T-helper 2 cell (primary cell): ENCODE measurements around the gene TSC22D1.

Experiments used
- DNase-seq, 5 experiments: peaks; one replicate each; pipeline versions ENCODE4 v3.0.0 to v3.0.0-alpha.2; 2012 to 2022

The TSC22D1 gene

DNA sequence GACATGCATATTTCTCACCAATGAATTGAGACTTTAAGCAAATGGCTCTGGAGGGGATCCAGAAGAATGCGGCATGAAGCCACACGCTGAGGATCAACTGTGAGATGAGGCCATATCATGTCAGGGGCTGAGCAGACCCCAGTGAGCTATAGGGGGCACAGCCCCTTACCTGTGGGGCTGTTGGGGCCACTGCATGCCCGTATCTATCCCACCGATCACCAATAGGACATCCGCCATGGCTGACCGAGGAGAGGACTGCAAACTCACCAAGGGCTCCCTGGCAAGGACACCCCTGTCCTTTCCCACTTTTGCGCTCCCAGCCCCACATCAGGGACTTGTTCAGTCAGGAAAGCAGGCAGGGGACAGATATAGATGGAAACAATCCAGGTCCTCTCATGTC lies 124.5 kb downstream of the TSC22D1 start:
- no peak for DNase-seq

DNA sequence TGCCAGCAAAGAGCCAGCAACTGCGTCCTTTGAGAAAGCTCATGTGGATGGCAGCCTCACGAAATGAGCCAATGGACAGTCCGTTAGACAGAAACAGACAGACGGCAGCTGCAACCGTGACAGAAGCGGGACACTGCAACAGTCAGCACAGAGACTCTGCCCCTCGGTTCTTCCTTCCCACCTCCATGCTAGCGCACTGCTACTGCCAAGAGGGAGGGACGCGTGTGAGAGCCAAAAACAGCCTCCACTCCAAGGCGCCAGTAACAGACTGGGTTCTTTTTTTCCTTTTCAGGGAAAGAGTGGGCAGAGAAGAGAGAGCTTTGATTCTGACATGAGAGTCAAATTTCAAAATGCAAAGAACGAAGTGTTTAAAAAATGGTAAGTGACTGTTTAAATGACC lies 125.0 kb downstream of the TSC22D1 start:
- DNase-seq, result no peak

- DNase-seq, result no peak
Measured at GRCh38 chr13:44449999-44450821, 125.9 kb downstream of the TSC22D1 start.

- no peak for DNase-seq
Measured at GRCh38 chr13:44448875-44449274, 127.3 kb downstream of the TSC22D1 start.

DNA sequence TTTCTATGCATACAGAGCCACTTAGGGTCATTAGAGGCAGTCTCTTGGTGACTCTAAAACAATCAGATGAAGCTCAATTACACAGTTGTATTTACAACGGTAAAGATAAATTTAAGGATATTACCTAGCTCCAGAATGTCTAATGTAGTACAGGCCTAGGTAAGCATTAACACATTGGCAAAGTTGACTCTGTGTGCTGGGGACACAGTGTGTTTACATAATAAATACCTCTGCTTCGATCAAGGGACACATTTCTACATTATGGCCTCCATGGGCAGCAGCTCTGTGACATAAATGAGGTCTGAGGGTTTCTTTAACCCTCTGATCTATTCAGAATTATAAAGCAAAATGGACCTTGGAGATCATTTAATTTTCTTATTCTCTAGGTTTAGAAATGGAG lies 127.8 kb downstream of the TSC22D1 start:
- DNase-seq, result no peak

DNA sequence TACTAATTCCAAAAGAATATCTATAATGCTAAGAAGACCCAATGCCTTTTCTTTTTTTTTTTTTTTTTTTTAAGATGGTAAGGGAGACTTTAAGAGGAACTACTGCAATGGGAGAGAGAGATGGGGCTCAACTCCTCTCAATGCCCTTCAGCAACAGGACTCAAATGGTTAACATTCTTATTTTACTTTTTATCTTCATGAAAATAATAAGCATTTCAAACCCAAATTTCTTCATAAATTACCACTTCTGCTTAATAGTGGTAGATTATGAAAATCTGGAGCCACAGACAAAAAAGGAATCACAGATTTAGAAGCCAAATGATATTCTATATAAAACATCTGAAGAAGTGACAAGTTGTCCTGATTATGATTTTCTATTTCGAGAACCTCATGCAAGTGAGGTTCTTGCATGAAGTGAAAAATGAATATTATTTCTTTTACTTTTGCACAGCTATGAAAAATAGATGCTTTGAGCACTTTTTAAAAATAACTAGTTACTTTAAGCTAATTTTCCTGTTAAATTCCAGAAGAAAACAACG lies 128.3 kb downstream of the TSC22D1 start:
- DNase-seq, result no peak

GRCh38 chr13:44440046-44440608 lies 136.0 kb downstream of the TSC22D1 start:
- DNase-seq, result no peak

DNA sequence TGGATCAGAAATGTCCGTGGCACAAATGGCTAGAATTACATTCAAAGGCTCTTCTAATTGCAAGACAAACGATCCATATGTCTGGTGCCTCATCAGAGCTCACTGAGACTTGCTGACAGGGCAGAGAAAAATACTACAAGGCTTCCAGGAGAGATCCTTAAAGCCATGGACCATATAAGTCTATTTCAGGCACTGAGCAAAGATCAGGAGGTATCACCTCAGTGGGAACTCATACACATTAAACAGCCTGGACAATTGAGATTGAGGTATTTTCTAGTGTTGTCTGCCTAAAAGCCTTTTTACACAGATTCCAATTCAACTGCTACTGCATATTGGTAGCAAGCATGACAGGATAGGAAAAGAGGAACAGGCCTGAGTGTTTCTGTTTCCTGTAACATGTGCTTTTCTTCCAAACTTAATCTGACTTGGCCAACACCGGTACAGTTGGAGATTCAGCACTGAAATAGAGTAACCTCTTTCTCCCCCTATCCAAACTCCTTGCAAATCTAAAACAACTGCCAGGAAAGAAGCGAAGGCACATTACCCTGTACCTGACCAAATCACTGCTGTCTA lies 136.6 kb downstream of the TSC22D1 start:
- DNase-seq, result no peak

GRCh38 chr13:44438234-44438579 lies 137.9 kb downstream of the TSC22D1 start:
- DNase-seq, result no peak

- peak in 2 of 5 experiments; percentile 26 to 46 for DNase-seq
Measured at GRCh38 chr13:44437356-44438233, 138.5 kb downstream of the TSC22D1 start.

DNA sequence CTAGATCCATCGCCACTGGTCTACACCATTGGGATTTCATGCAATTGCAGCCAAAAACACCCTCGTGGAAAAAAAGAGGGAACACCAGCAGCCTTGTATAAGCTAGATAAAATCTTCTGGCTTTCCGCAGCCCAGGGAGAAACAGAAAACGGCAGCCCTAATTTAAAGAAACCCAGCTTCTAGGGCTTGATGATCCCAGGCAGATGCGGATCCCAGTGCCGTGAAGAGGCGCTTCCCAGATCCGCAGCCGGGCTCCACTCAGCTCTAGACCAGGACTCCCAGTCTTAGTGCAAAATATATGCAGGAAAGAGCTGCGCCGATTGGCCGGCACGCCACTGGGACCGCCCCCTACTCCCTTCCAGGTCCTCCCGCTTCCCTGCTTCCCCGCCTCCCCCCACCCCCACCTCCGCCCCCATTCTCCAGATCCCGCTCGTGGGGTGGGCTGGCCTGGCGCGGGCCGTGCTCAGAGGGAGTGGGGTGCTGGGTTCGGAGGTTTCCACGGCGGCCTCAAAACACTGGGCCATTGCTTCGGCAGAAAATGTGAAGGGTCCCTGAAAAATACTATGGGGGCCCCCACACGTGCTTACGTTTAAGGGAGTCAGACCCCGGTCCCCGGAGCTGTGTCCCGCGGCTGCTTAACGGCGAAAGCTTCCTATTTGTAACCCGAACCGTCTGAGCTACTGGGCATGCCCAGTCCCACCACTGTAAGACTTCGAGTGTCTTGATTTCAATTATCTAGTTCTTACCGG lies 139.4 kb downstream of the TSC22D1 start:
- peak in 3 of 5 experiments; percentile 28 to 32 (median 29) for DNase-seq

DNA sequence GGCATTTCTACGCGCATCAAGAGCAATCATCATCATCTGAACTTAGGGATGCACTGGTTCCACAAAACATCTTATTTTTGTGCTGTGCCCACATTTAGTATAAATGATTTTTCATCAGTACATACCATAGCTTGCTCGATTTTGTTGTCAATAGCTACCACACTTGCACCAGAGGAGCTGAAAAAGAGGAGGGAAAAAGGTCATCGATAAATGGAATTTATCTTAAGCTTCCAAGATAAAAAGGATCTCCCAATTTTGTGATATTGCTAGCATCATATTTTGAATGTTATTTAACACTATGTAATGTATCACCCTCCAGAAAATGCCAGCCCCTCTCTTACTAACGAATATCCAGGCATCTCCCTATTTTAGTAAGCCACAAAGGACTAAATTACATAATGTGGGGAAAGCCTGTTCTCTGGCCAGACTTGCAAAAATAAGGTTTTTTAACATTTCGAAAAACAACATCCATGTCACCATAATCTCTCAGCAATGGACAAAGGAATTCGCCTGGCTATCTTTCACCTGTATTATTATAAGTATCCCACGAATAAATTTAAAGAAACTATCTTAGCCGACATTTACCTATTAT lies 140.1 kb downstream of the TSC22D1 start:
- DNase-seq, result no peak

DNA sequence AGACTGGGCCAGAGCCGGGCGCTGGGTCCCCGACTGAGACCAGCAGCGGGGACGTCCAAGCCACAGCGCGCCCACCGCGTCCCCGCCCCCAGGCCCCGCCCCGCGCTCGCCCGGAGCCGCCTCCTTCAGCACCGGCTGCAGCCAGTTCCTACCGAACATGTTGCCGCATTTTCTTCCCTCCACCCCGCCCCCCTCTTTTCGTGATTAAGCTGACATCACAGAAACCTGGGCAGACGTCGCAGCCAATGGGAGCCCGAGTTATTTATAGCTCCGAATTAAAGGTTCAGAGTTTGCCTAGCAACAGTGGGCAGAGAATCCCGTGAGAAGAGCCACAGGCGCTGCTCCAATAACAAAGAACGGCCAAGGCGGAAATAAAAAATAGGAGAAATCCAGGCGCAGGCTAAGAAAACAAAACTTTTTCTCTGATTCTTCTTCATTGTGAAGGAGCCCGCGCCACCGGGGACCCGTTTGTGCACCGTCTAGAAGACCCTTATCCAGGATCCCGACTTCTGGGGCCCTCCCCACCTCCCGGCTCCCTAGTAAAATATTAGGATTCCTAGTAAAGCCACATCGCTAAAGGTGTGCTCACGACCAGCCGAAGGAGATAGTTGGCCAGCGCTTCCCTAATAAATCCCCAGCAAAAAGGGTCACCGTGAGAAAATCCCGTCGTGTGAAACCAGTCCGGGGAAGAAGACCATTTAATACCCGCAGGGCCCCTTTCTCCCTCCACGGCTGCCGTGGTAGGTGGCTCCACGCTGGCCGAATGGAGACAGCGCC lies 140.8 kb downstream of the TSC22D1 start:
- peak; percentile 67 to 91 (median 78) for DNase-seq

- DNase-seq, result no peak
Measured at GRCh38 chr13:44434766-44435141, 141.4 kb downstream of the TSC22D1 start.

- no peak for DNase-seq
Measured at GRCh38 chr13:44433863-44434765, 142.0 kb downstream of the TSC22D1 start.

- DNase-seq, result no peak
Measured at GRCh38 chr13:44432650-44433049, 143.5 kb downstream of the TSC22D1 start.

GRCh38 chr13:44431150-44431549 lies 145.0 kb downstream of the TSC22D1 start:
- DNase-seq, result no peak

GRCh38 chr13:44429311-44429710 lies 146.8 kb downstream of the TSC22D1 start:
- DNase-seq, result no peak

DNA sequence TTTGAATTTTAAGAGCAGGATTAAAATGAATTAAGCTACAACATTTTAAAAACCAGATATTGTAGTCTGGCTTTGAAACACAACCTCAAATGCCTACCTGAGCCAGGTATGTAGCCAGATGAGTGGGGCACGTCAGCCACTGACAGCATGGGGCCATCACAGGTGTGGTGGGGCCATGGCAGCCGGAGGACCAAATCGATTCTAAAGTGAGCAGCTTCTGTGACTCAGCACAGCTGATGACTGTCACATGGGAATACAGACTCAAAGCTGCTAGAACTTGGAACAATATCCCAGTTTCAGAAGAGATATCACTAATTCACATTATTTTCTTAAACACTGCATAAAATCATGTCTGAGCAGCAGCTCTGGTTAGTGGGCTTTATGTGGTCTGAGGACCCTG lies 149.7 kb downstream of the TSC22D1 start:
- DNase-seq, result no peak

- no peak for DNase-seq
Measured at GRCh38 chr13:44425815-44426078, 150.4 kb downstream of the TSC22D1 start.
